HepG2 (cell line): Measurements from ENCODE around the gene SMARCE1. TPM values are rescaled to one million over a fixed set of nuclear protein-coding genes. Genes with fewer than 3 reads are reported as not detected.

Source experiments
- ATAD3A ChIP-seq: sonication (generic); formaldehyde crosslinking; IDR thresholded peaks from 2 replicates; pipeline ENCODE4 v1.4.0; 2020; ENCODE audit warnings: missing genetic modification reagents
- CBX1 ChIP-seq: IDR thresholded peaks from one replicate; pipeline ENCODE4 v1.6.1; 2016; ENCODE audit warnings: antibody characterized with exemption, low read depth
- DDIT3 ChIP-seq: sonication (generic); formaldehyde crosslinking; IDR thresholded peaks from 2 replicates; pipeline ENCODE4 v1.4.0; 2020; ENCODE audit warnings: mild to moderate bottlenecking, missing genetic modification reagents
- DR1 ChIP-seq: sonication (generic); formaldehyde crosslinking; IDR thresholded peaks from 2 replicates; pipeline ENCODE4 v1.8.0; 2021; ENCODE audit warnings: mild to moderate bottlenecking, missing genetic modification reagents, inconsistent platforms
- E2F1 ChIP-seq: sonication (generic); formaldehyde crosslinking; IDR thresholded peaks from 2 replicates; pipeline ENCODE4 v1.5.0; 2020; ENCODE audit warnings: missing genetic modification reagents
- HMG20A ChIP-seq: IDR thresholded peaks from 2 replicates; pipeline ENCODE4 v1.6.1; 2016; ENCODE audit warnings: borderline replicate concordance
- HNF1B ChIP-seq: sonication (generic); formaldehyde crosslinking; IDR thresholded peaks from 2 replicates; pipeline ENCODE4 v1.5.1; 2020; ENCODE audit warnings: mild to moderate bottlenecking, moderate library complexity, missing genetic modification reagents
- MEIS1 ChIP-seq: sonication (generic); formaldehyde crosslinking; IDR thresholded peaks from 2 replicates; pipeline ENCODE4 v1.9.0; 2021; ENCODE audit warnings: mild to moderate bottlenecking, missing genetic modification reagents, moderate library complexity, borderline replicate concordance
- MTF2 ChIP-seq: sonication (generic); formaldehyde crosslinking; IDR thresholded peaks from 2 replicates; pipeline ENCODE4 v1.5.0; 2020; ENCODE audit warnings: missing genetic modification reagents, borderline replicate concordance
- RARG ChIP-seq: sonication (generic); formaldehyde crosslinking; IDR thresholded peaks from 2 replicates; pipeline ENCODE4 v1.4.0; 2020; ENCODE audit warnings: low read depth, mild to moderate bottlenecking, missing genetic modification reagents
- SOX13 ChIP-seq, 3 experiments: fragments of 450-650 bp in 1 of 3; sonication (generic) in 1 of 3; formaldehyde crosslinking in 1 of 3; IDR thresholded peaks in 2 of 3; conservative IDR thresholded peaks in 1 of 3; 2 replicates each; pipeline versions ENCODE4 v1.5.0 to v1.6.1; 2016 to 2020; ENCODE audit warnings: antibody characterized with exemption in 1 of 3, mild to moderate bottlenecking in 1 of 3, missing compliant biosample characterization in 1 of 3, missing genetic modification reagents in 1 of 3, moderate library complexity in 1 of 3
- SOX6 ChIP-seq, 2 experiments: fragments of 450-650 bp in 1 of 2; sonication (generic) in 1 of 2; formaldehyde crosslinking in 1 of 2; IDR thresholded peaks; 2 replicates each; pipeline versions ENCODE4 v1.4.0 to v1.6.1; 2017 to 2020; ENCODE audit warnings: antibody characterized with exemption in 1 of 2, mild to moderate bottlenecking in 1 of 2, missing genetic modification reagents in 1 of 2
- STAT6 ChIP-seq: sonication (generic); formaldehyde crosslinking; IDR thresholded peaks from 2 replicates; pipeline ENCODE4 v1.4.0; 2020; ENCODE audit warnings: missing genetic modification reagents, mild to moderate bottlenecking, borderline replicate concordance
- THYN1 ChIP-seq: sonication (generic); formaldehyde crosslinking; IDR thresholded peaks from 2 replicates; pipeline ENCODE4 v1.8.1; 2023; ENCODE audit warnings: low read depth, mild to moderate bottlenecking, moderate library complexity, missing genetic modification reagents, borderline replicate concordance
- ZFP37 ChIP-seq: sonication (generic); formaldehyde crosslinking; IDR thresholded peaks from 2 replicates; pipeline ENCODE4 v1.4.0; 2020; ENCODE audit warnings: missing genetic modification reagents, borderline replicate concordance
- ZNF317 ChIP-seq: sonication (generic); formaldehyde crosslinking; IDR thresholded peaks from 2 replicates; pipeline ENCODE4 v1.5.0; 2020; ENCODE audit warnings: mild to moderate bottlenecking, missing genetic modification reagents
- ZNF546 ChIP-seq: sonication (generic); formaldehyde crosslinking; conservative IDR thresholded peaks from 2 replicates; pipeline ENCODE4 v1.8.1; 2023; ENCODE audit warnings: mild to moderate bottlenecking, missing genetic modification reagents
- ZNF558 ChIP-seq: sonication (generic); formaldehyde crosslinking; IDR thresholded peaks from 2 replicates; pipeline ENCODE4 v1.9.0; 2022; ENCODE audit warnings: mild to moderate bottlenecking, missing genetic modification reagents, borderline replicate concordance
- ZNF597 ChIP-seq: sonication (generic); formaldehyde crosslinking; IDR thresholded peaks from 2 replicates; pipeline ENCODE4 v1.5.0; 2020; ENCODE audit warnings: missing genetic modification reagents
- ZNF614 ChIP-seq: IDR thresholded peaks from 2 replicates; pipeline ENCODE4 v1.6.1; 2018; ENCODE audit warnings: missing biosample characterization, missing genetic modification reagents, inconsistent platforms, borderline replicate concordance
- ZNF891 ChIP-seq: sonication (generic); formaldehyde crosslinking; IDR thresholded peaks from 2 replicates; pipeline ENCODE4 v1.5.0; 2020; ENCODE audit warnings: mild to moderate bottlenecking, missing genetic modification reagents
- polyA plus RNA-seq, 8 experiments: library from polyadenylated mRNA; depleted of rRNA in 3 of 8; stranded (reverse) in 7 of 8; unstranded in 1 of 8; fragments of >200 nt; fragmentation: Illumina TruSeq in 4 of 8; extraction: Trizol in 4 of 8; gene quantifications; 2 replicates each; pipeline versions ENCODE4 v1.2.1 to v1.2.3, GENCODE V29; 2011 to 2016; ENCODE audit warnings: low read depth in 4 of 8, missing spikeins in 1 of 8, mixed read lengths in 1 of 8; ENCODE audit not compliant: insufficient read depth in 1 of 8
- total RNA-seq, 5 experiments: library from RNA; depleted of rRNA; stranded (reverse); fragments of >200 nt; fragmentation: Illumina TruSeq; extraction: Trizol; gene quantifications; 2 replicates each; pipeline ENCODE4 v1.2.3, GENCODE V29; 2016; ENCODE audit warnings: low read depth in 1 of 5

The SMARCE1 gene
- total and polyA plus RNA-seq, 2 of the 13 experiments (the other 11 are each of a cell fraction or from before 2014, with no cell fraction given), result 43.5 to 127 TPM

GRCh38 chr17:40647624-40648383, at the start of gene SMARCE1 (continued):
- TF ChIP-seq ZNF597 (CRISPR knock-in tag), result no peak
- no peak; the same call in none of the 2 replicates for TF ChIP-seq ZNF317
- no peak for TF ChIP-seq SOX13 (IDR thresholded peaks at IDR 0.05)
- 0 out of 4 replicates have a peak, but pooled peaks of 1 of the 2 experiments have one; percentile 2 for TF ChIP-seq SOX13 (CRISPR knock-in tag; conservative IDR thresholded peaks at IDR 0.05 in 1 of 2, IDR thresholded peaks at IDR 0.05 in 1 of 2)
- TF ChIP-seq CBX1, result no peak
- TF ChIP-seq HNF1B (CRISPR knock-in tag), result no peak
- TF ChIP-seq MTF2 (CRISPR knock-in tag), result peak; percentile 59
- TF ChIP-seq THYN1, result no peak
- peak; percentile 97 for TF ChIP-seq ZNF891 (CRISPR knock-in tag)
- no peak for TF ChIP-seq DDIT3 (CRISPR knock-in tag)
- no peak for TF ChIP-seq STAT6 (CRISPR knock-in tag)
- no peak for TF ChIP-seq RARG
- TF ChIP-seq DR1 (CRISPR knock-in tag), result peak; percentile 49; the same call in 1 of the 2 replicates
- TF ChIP-seq E2F1 (CRISPR knock-in tag), result peak; percentile 73
- TF ChIP-seq HMG20A (CRISPR knock-in tag), result no peak
- 0 out of 2 replicates have a peak, but pooled peaks have one; percentile 31 for TF ChIP-seq ATAD3A (CRISPR knock-in tag)
- TF ChIP-seq ZFP37, result peak; percentile 75; the same call in 1 of the 2 replicates
- no peak for TF ChIP-seq ZNF614 (CRISPR knock-in tag)
- TF ChIP-seq ZNF546 (CRISPR knock-in tag), result peak; percentile 71
- no peak for TF ChIP-seq SOX6 (IDR thresholded peaks at IDR 0.05)
- TF ChIP-seq SOX6 (CRISPR knock-in tag; IDR thresholded peaks at IDR 0.05), result peak; percentile 33; the same call in 1 of the 2 replicates
- TF ChIP-seq MEIS1 (CRISPR knock-in tag), result 0 out of 2 replicates have a peak, but pooled peaks have one; percentile 63
- no peak for TF ChIP-seq ZNF558 (CRISPR knock-in tag)
